GM23338 (cell line): ENCODE measurements around the gene SYNE3. TPM values are rescaled to one million over a fixed set of nuclear protein-coding genes. Genes with fewer than 3 reads are reported as not detected.

Experiments used
- ATAC-seq: fragments of 200-7000 bp; cut with Tn5 transposase; 3 replicates; pipeline ENCODE4 v1.9.1; 2020
- DNase-seq: peaks from one replicate; pipeline ENCODE4 v3.0.0-alpha.2; 2015; ENCODE audit warnings: low spot score
- H2AFZ ChIP-seq: fragments of 200-600 bp; sonication (generic); 2 replicates; pipeline ENCODE4 v1.8.0; 2016; ENCODE audit warnings: antibody characterized with exemption, mild to moderate bottlenecking, moderate library complexity
- H3F3A ChIP-seq: fragments of 200-600 bp; sonication (generic); replicated peaks from 2 replicates; pipeline ENCODE4 v1.8.0; 2017; ENCODE audit warnings: antibody characterized with exemption, mixed run types, low read depth
- H3K27ac ChIP-seq: fragments of 200-600 bp; sonication (generic); 2 replicates; pipeline ENCODE4 v1.6.1; 2016; ENCODE audit warnings: low read depth
- H3K27me3 ChIP-seq: fragments of 200-600 bp; sonication (generic); 2 replicates; pipeline ENCODE4 v1.8.0; 2016; ENCODE audit warnings: mild to moderate bottlenecking, mixed run types, moderate library complexity; ENCODE audit not compliant: insufficient read depth
- H3K36me3 ChIP-seq: fragments of 200-600 bp; sonication (generic); 2 replicates; pipeline ENCODE4 v1.8.0; 2016; ENCODE audit warnings: mild to moderate bottlenecking; ENCODE audit not compliant: insufficient read depth
- H3K4me1 ChIP-seq: fragments of 200-600 bp; sonication (generic); 2 replicates; pipeline ENCODE4 v1.8.0; 2016; ENCODE audit warnings: mild to moderate bottlenecking, moderate library complexity; ENCODE audit not compliant: insufficient read depth
- H3K4me2 ChIP-seq: fragments of 200-600 bp; sonication (generic); 2 replicates; pipeline ENCODE4 v1.7.1; 2017; ENCODE audit warnings: mixed run types
- H3K4me3 ChIP-seq: fragments of 200-600 bp; sonication (generic); 2 replicates; pipeline ENCODE4 v1.6.1; 2016; ENCODE audit warnings: mixed run types
- H3K79me2 ChIP-seq: fragments of 200-600 bp; sonication (generic); replicated peaks from 2 replicates; pipeline ENCODE4 v1.8.0; 2017; ENCODE audit warnings: mild to moderate bottlenecking; ENCODE audit not compliant: insufficient read depth
- H3K9me2 ChIP-seq: fragments of 200-600 bp; sonication (generic); 2 replicates; pipeline ENCODE4 v1.8.0; 2017; ENCODE audit not compliant: insufficient read depth
- H4K20me1 ChIP-seq: fragments of 200-600 bp; sonication (generic); replicated peaks from 2 replicates; pipeline ENCODE4 v1.8.0; 2017; ENCODE audit warnings: mild to moderate bottlenecking; ENCODE audit not compliant: insufficient read depth
- H3K27ac Mint-ChIP-seq: 2 replicates; pipeline ENCODE4 v1.8.0; 2020; ENCODE audit warnings: inconsistent platforms, mild to moderate bottlenecking, moderate library complexity, mixed read lengths
- H3K27me3 Mint-ChIP-seq: 3 replicates; pipeline ENCODE4 v1.8.0; 2022; ENCODE audit warnings: low read depth, mild to moderate bottlenecking, moderate library complexity, mixed read lengths, inconsistent platforms; ENCODE audit not compliant: insufficient read depth, poor library complexity
- H3K36me3 Mint-ChIP-seq: 3 replicates; pipeline ENCODE4 v1.8.0; 2021; ENCODE audit warnings: low read depth, mild to moderate bottlenecking, inconsistent platforms, moderate library complexity, mixed read lengths
- H3K4me1 Mint-ChIP-seq: 3 replicates; pipeline ENCODE4 v1.8.0; 2020; ENCODE audit warnings: mild to moderate bottlenecking, inconsistent platforms, mixed read lengths
- H3K4me3 Mint-ChIP-seq: 3 replicates; pipeline ENCODE4 v1.8.0; 2021; ENCODE audit warnings: moderate library complexity, mild to moderate bottlenecking, inconsistent platforms, mixed read lengths
- H3K9me3 Mint-ChIP-seq: 3 replicates; pipeline ENCODE4 v1.8.0; 2020; ENCODE audit warnings: moderate library complexity, mild to moderate bottlenecking, inconsistent platforms, mixed read lengths
- CREB1 ChIP-seq: fragments of 250-450 bp; sonication (Bioruptor Pico); IDR thresholded peaks from 2 replicates; pipeline ENCODE4 v1.5.0; 2020; ENCODE audit warnings: low read depth, mild to moderate bottlenecking, moderate library complexity
- EZH2 ChIP-seq: fragments of 200-600 bp; sonication (generic); IDR thresholded peaks from one replicate; pipeline ENCODE4 v1.8.0; 2017; ENCODE audit warnings: antibody characterized with exemption, mild to moderate bottlenecking, low read depth; ENCODE audit not compliant: unreplicated experiment
- NANOG ChIP-seq: IDR thresholded peaks from 2 replicates; pipeline ENCODE4 v1.6.1; 2016; ENCODE audit warnings: antibody characterized with exemption, borderline replicate concordance
- POLR2AphosphoS5 ChIP-seq: IDR thresholded peaks from 2 replicates; pipeline ENCODE4 v1.6.1; 2016; ENCODE audit warnings: antibody characterized with exemption, low read depth
- STAT1 ChIP-seq: IDR thresholded peaks from one replicate; pipeline ENCODE4 v1.6.1; 2016; ENCODE audit warnings: antibody characterized with exemption; ENCODE audit not compliant: unreplicated experiment
- ZNF114 ChIP-seq: fragments of 250-450 bp; sonication (Bioruptor Pico); IDR thresholded peaks from 2 replicates; pipeline ENCODE4 v1.5.0; 2020; ENCODE audit warnings: mild to moderate bottlenecking, moderate library complexity
- ZNF331 ChIP-seq: fragments of 250-450 bp; sonication (Bioruptor Pico); IDR thresholded peaks from 2 replicates; pipeline ENCODE4 v1.5.0; 2020; ENCODE audit warnings: low read depth, mild to moderate bottlenecking, moderate library complexity
- polyA plus RNA-seq: library from polyadenylated mRNA; unstranded; fragments of >200 nt; fragmentation: Nextera tagmentation; extraction: Ambion mirVana; gene quantifications from 2 replicates; pipeline ENCODE4 v1.2.1, GENCODE V29; 2016
- total RNA-seq: library from RNA; depleted of rRNA; stranded (reverse); fragments of >200 nt; shearing (Covaris generic); gene quantifications from 2 replicates; pipeline ENCODE4 v1.2.3, GENCODE V29; 2014
- TF ChIP-seq, protein P1 (sequence below): fragments of 250-450 bp; sonication (Bioruptor Pico); IDR thresholded peaks from 2 replicates; pipeline ENCODE4 v1.5.0; 2020; ENCODE audit warnings: mild to moderate bottlenecking, moderate library complexity
- TF ChIP-seq, protein P2 (sequence below), 2 experiments: fragments of 200-600 bp in 1 of 2; sonication (generic) in 1 of 2; conservative IDR thresholded peaks; 2 replicates each; pipeline versions ENCODE4 v1.5.1 to v1.6.1; 2016 to 2017; ENCODE audit warnings: antibody characterized with exemption in 2 of 2, low read depth in 2 of 2, mild to moderate bottlenecking in 2 of 2, moderate library complexity in 1 of 2
- TF ChIP-seq, protein P3 (sequence below): IDR thresholded peaks from one replicate; pipeline ENCODE4 v1.6.1; 2018; ENCODE audit warnings: antibody characterized with exemption; ENCODE audit not compliant: unreplicated experiment

Gene SYNE3
- total and polyA plus RNA-seq, 2 experiments from 2014 or later, result 0.02 to 0.03 TPM

- TF ChIP-seq, protein P1, sequence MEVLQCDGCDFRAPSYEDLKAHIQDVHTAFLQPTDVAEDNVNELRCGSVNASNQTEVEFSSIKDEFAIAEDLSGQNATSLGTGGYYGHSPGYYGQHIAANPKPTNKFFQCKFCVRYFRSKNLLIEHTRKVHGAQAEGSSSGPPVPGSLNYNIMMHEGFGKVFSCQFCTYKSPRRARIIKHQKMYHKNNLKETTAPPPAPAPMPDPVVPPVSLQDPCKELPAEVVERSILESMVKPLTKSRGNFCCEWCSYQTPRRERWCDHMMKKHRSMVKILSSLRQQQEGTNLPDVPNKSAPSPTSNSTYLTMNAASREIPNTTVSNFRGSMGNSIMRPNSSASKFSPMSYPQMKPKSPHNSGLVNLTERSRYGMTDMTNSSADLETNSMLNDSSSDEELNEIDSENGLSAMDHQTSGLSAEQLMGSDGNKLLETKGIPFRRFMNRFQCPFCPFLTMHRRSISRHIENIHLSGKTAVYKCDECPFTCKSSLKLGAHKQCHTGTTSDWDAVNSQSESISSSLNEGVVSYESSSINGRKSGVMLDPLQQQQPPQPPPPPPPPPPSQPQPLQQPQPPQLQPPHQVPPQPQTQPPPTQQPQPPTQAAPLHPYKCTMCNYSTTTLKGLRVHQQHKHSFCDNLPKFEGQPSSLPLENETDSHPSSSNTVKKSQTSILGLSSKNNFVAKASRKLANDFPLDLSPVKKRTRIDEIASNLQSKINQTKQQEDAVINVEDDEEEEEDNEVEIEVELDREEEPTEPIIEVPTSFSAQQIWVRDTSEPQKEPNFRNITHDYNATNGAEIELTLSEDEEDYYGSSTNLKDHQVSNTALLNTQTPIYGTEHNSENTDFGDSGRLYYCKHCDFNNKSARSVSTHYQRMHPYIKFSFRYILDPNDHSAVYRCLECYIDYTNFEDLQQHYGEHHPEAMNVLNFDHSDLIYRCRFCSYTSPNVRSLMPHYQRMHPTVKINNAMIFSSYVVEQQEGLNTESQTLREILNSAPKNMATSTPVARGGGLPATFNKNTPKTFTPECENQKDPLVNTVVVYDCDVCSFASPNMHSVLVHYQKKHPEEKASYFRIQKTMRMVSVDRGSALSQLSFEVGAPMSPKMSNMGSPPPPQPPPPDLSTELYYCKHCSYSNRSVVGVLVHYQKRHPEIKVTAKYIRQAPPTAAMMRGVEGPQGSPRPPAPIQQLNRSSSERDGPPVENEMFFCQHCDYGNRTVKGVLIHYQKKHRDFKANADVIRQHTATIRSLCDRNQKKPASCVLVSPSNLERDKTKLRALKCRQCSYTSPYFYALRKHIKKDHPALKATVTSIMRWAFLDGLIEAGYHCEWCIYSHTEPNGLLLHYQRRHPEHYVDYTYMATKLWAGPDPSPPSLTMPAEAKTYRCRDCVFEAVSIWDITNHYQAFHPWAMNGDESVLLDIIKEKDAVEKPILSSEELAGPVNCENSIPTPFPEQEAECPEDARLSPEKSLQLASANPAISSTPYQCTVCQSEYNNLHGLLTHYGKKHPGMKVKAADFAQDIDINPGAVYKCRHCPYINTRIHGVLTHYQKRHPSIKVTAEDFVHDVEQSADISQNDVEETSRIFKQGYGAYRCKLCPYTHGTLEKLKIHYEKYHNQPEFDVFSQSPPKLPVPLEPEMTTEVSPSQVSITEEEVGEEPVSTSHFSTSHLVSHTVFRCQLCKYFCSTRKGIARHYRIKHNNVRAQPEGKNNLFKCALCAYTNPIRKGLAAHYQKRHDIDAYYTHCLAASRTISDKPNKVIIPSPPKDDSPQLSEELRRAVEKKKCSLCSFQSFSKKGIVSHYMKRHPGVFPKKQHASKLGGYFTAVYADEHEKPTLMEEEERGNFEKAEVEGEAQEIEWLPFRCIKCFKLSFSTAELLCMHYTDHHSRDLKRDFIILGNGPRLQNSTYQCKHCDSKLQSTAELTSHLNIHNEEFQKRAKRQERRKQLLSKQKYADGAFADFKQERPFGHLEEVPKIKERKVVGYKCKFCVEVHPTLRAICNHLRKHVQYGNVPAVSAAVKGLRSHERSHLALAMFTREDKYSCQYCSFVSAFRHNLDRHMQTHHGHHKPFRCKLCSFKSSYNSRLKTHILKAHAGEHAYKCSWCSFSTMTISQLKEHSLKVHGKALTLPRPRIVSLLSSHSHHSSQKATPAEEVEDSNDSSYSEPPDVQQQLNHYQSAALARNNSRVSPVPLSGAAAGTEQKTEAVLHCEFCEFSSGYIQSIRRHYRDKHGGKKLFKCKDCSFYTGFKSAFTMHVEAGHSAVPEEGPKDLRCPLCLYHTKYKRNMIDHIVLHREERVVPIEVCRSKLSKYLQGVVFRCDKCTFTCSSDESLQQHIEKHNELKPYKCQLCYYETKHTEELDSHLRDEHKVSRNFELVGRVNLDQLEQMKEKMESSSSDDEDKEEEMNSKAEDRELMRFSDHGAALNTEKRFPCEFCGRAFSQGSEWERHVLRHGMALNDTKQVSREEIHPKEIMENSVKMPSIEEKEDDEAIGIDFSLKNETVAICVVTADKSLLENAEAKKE, result no peak
- no peak for TF ChIP-seq ZNF331 (CRISPR knock-in tag)
- no peak for TF ChIP-seq EZH2
- no peak for TF ChIP-seq CREB1 (CRISPR knock-in tag)
- TF ChIP-seq POLR2AphosphoS5, result no peak
These were observed 11.3 kb downstream of the SYNE3 start (continued) for GRCh38 chr14:95505030-95505589.

GRCh38 chr14:95504135-95505029 lies 12.1 kb downstream of the SYNE3 start:
- Mint-ChIP-seq H3K4me1 (no peaks in the 10 kb centered on the region), H3K9me3 (no peaks in the 10 kb centered on the region), H3K36me3 (no peaks in the 10 kb centered on the region), H3K27me3 (no peaks in the 10 kb centered on the region), H3K4me3 (no peak overlapping the region), H3K27ac (no peak overlapping the region)
- Histone ChIP-seq H3K9me2 (no peaks in the 10 kb centered on the region), H3K27ac (no peak overlapping the region), H3K4me3 (no peak overlapping the region), H4K20me1 (no peaks in the 10 kb centered on the region), H3K4me1 (no peaks in the 10 kb centered on the region), H3K27me3 (no peaks in the 10 kb centered on the region), H3K4me2 (no peak overlapping the region), H3K36me3 (no peaks in the 10 kb centered on the region), H2AFZ (no peak overlapping the region), H3F3A (no peaks in the 10 kb centered on the region), H3K79me2 (no peaks in the 10 kb centered on the region)
- DNase-seq, result no peak
- no peak for ATAC-seq
- no peak for TF ChIP-seq STAT1
- TF ChIP-seq, protein P2, sequence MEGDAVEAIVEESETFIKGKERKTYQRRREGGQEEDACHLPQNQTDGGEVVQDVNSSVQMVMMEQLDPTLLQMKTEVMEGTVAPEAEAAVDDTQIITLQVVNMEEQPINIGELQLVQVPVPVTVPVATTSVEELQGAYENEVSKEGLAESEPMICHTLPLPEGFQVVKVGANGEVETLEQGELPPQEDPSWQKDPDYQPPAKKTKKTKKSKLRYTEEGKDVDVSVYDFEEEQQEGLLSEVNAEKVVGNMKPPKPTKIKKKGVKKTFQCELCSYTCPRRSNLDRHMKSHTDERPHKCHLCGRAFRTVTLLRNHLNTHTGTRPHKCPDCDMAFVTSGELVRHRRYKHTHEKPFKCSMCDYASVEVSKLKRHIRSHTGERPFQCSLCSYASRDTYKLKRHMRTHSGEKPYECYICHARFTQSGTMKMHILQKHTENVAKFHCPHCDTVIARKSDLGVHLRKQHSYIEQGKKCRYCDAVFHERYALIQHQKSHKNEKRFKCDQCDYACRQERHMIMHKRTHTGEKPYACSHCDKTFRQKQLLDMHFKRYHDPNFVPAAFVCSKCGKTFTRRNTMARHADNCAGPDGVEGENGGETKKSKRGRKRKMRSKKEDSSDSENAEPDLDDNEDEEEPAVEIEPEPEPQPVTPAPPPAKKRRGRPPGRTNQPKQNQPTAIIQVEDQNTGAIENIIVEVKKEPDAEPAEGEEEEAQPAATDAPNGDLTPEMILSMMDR (conservative IDR thresholded peaks at IDR 0.05; ENCODE audit: low read depth in 2 of 2), result no peak
- TF ChIP-seq CREB1 (CRISPR knock-in tag), result no peak
- TF ChIP-seq, protein P3, sequence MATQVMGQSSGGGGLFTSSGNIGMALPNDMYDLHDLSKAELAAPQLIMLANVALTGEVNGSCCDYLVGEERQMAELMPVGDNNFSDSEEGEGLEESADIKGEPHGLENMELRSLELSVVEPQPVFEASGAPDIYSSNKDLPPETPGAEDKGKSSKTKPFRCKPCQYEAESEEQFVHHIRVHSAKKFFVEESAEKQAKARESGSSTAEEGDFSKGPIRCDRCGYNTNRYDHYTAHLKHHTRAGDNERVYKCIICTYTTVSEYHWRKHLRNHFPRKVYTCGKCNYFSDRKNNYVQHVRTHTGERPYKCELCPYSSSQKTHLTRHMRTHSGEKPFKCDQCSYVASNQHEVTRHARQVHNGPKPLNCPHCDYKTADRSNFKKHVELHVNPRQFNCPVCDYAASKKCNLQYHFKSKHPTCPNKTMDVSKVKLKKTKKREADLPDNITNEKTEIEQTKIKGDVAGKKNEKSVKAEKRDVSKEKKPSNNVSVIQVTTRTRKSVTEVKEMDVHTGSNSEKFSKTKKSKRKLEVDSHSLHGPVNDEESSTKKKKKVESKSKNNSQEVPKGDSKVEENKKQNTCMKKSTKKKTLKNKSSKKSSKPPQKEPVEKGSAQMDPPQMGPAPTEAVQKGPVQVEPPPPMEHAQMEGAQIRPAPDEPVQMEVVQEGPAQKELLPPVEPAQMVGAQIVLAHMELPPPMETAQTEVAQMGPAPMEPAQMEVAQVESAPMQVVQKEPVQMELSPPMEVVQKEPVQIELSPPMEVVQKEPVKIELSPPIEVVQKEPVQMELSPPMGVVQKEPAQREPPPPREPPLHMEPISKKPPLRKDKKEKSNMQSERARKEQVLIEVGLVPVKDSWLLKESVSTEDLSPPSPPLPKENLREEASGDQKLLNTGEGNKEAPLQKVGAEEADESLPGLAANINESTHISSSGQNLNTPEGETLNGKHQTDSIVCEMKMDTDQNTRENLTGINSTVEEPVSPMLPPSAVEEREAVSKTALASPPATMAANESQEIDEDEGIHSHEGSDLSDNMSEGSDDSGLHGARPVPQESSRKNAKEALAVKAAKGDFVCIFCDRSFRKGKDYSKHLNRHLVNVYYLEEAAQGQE, result no peak
- TF ChIP-seq POLR2AphosphoS5, result no peak
- no peak for TF ChIP-seq EZH2
- TF ChIP-seq ZNF114, result no peak
- TF ChIP-seq NANOG, result no peak
